WI38 (cell line): ENCODE results near the gene ARHGEF11.

Experiments
- H3K4me3 ChIP-seq: 2 replicates; pipeline ENCODE4 v1.5.1; 2011; ENCODE audit warnings: low read depth, mild to moderate bottlenecking, control low read depth, low read length
- CTCF ChIP-seq: IDR thresholded peaks from 2 replicates; pipeline ENCODE4 v1.5.1; 2012; ENCODE audit warnings: low read depth, mild to moderate bottlenecking, control low read depth, low read length

The ARHGEF11 gene

GRCh38 chr1:156922986-156923669 lies 122.4 kb downstream of the ARHGEF11 start:
- H3K4me3 ChIP-seq: no peak overlapping the region
- TF ChIP-seq CTCF: no peak

DNA sequence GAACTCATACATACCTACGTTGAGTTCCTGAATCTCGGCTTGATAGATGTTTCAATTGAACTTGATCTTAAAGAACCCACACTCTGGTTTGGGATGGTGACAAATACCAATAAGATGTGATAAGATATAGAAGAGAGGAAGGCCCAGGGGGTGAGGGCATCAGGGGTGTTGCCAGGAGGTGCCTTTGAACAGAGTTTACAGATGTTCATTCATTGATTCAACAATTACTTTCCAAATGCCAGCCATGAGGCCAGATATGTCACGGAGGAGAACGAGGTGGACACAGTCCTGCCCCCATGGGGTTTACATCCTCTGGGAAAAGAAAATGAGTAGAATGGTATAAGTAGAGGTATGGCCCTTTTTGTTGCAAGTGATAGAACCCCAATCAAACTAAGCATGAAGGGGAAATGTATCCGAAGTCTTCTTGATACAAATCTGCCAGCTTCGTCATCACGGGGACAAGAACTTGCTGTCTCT lies 124.5 kb downstream of the ARHGEF11 start:
- H3K4me3 ChIP-seq: no peak overlapping the region

DNA sequence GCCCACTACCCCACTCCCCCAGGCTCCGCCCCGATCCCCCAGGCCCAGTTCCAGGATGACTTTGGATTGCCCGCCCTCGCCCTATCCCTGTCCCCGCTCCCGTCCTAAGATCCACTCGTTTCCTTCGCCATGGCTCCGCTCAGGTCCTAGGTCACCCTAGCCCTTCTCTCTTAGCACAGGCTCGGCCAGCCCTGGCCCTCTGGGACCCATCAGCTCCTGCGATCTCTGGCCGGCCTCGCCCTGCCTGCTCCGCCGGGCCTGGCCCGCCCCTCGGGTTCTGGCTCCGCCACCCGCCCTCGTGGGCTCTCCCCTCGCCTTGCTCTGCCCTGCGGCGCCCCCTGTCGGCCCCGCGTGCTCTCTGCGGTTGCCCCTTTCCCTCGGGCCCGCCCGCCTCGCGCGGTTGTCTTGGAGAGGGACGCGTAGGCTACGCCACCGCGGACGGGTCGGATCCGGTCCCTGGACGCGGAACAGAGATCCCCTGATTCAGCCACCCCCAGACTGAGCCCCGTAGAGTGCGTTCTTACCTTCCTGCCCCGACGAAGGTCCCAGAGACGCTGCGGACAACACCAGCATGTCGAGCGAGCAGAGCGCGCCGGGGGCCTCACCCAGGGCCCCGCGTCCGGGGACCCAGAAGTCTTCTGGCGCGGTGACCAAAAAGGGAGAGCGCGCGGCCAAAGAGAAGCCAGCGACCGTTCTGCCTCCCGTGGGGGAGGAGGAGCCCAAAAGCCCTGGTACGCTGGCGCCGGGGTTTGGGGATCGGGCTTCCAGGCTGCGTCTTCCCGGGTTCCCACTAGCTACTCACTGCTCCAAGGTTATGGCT lies 125.1 kb downstream of the ARHGEF11 start, which contains the start of gene LRRC71:
Gene LRRC71, plus strand, starts transcription at position 400 of the 820 bp plus-strand sequence. Its CDS starts 172 bp downstream, at position 572.
- H3K4me3 ChIP-seq: no peak within 1 kb of the TSS
- peak; percentile 92 for TF ChIP-seq CTCF

More for the DNA sequence above, 124.5 kb downstream of the ARHGEF11 start:
- TF ChIP-seq CTCF: no peak

GRCh38 chr1:156914440-156914856 lies 131.1 kb downstream of the ARHGEF11 start:
- no peak overlapping the region for H3K4me3 ChIP-seq
- TF ChIP-seq CTCF: no peak

- H3K4me3 ChIP-seq: no peak overlapping the region
- TF ChIP-seq CTCF: no peak
Observed at GRCh38 chr1:156913809-156914387, 131.6 kb downstream of the ARHGEF11 start.

- H3K4me3 ChIP-seq: no peak overlapping the region
- TF ChIP-seq CTCF: no peak
Observed at GRCh38 chr1:156912861-156913808, 132.4 kb downstream of the ARHGEF11 start.
